CD4-positive, alpha-beta T cell treated with Interleukin-6 at 100 ng/mL for 8 hours (primary cell): ENCODE results near the gene RHBDD3.

Experiments
- DNase-seq: peaks from one replicate; pipeline ENCODE4 v3.0.0-alpha.2; 2020; ENCODE audit warnings: mixed read lengths, low spot score

RHBDD3 gene

DNA sequence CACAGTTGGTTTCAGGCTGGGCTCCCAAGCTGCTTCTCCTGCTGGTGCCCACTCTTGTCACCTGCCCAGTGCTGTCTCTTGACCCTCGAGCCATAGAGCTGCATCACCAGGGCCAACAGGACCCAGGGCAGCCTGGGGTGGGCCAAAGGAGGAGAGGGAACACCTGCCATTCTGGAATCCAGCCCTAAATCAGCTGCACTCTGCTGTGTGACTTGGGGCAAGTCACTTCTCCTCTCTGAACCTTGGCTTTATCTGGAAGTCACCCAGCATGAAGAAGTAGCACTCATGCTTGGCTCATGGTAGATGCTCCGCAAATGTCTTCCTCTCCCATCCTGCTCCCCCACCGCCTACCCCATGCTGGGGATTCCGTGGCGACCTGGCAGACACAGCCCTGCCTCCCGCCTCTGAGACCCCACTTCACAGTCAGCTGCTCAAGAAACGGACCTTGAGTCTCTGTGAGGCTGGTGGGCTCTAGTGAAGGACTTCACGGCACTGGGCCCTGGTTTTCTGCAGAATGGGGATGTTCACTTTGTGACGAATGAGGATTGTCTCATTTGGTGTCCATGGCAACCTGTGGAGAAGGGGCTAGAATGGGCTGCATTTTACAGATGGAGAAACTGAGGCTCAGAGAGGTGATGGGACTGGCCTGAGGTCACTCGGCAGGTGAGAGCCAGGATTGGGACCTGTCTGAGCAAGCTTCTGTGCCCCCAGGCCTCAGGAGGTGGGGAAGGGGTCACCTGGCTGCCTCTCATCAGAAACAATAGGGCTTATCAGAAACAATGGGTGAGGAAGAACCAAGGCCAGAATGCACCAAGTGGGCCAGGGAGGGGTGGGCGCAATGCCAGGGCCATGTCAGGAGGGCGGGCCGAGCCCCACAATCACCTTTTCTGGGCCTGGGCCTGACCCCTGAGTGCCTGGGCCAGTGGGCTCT, 49.7 kb downstream of the RHBDD3 start:
- no peak for DNase-seq

- DNase-seq: no peak
These were observed 50.7 kb downstream of the RHBDD3 start for GRCh38 chr22:29216873-29217666.

GRCh38 chr22:29216011-29216872, 51.5 kb downstream of the RHBDD3 start:
- DNase-seq: no peak

- no peak for DNase-seq
These were observed 52.5 kb downstream of the RHBDD3 start for GRCh38 chr22:29215012-29215860.

DNA sequence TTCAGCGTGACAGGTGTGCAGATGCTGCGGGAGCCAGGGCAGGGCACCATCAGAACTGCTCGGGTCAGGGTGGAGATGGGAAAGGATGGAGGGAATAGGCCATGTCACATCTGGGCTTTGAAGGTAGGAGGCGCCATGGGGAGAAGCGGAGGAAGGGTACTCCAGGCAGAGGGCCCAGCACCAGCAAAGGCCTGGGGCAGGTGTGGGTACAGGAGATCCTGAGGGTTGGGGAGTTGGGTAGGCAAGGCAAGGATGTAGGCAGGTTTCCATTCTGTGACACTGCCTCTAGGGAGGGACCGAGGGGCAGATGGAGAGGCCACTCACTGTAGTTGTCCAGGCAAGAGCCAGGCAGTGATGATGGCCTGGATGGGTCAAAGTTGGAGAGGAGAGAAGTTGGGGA, 53.5 kb downstream of the RHBDD3 start:
- no peak for DNase-seq

- no peak for DNase-seq
These were observed 54.3 kb downstream of the RHBDD3 start for GRCh38 chr22:29213493-29213892.

- DNase-seq: no peak
These were observed 55.0 kb downstream of the RHBDD3 start for GRCh38 chr22:29212743-29213142.

GRCh38 chr22:29211466-29211865, 56.3 kb downstream of the RHBDD3 start:
- no peak for DNase-seq

DNA sequence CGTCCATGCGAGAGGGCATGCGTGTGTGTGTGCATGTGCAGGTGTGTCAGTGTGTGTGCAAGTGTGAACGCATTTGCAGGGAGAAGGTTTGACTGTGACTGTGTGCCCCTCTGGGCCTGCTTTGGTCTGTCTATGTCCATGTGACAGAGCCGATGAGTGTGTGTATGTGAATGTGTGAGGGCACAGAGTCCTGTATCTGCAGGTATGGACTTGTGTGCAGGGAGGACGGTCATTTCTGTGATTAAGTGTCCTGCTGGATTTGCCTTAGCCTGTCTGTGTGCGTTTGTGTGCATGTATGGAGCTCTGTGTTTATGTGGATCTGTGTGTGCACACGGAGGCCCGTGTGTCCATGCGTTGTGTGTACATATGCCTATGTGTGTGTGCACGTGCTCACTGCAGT, 56.7 kb downstream of the RHBDD3 start:
- DNase-seq: no peak
